H9 (cell line): ENCODE measurements around the gene ENTR1. TPM values are rescaled to one million over a fixed set of nuclear protein-coding genes. Genes with fewer than 3 reads are reported as not detected.

Experiments used
- DNase-seq: peaks from one replicate; pipeline ENCODE4 v3.0.0-alpha.2; 2017
- H2AFZ ChIP-seq: one replicate; pipeline ENCODE4 v1.6.1; 2013; ENCODE audit warnings: mild to moderate bottlenecking, low read length, control low read depth, moderate library complexity
- H2AK5ac ChIP-seq: 2 replicates; pipeline ENCODE4 v1.6.1; 2013; ENCODE audit warnings: low read length, control low read depth, mixed read lengths; ENCODE audit not compliant: insufficient read length
- H2BK120ac ChIP-seq: one replicate; pipeline ENCODE4 v1.6.1; 2013; ENCODE audit warnings: low read depth, mild to moderate bottlenecking, low read length, control low read depth, inconsistent platforms; ENCODE audit not compliant: poor library complexity, severe bottlenecking
- H2BK12ac ChIP-seq: 2 replicates; pipeline ENCODE4 v1.6.1; 2013; ENCODE audit warnings: low read length, control low read depth, mixed read lengths, low read depth; ENCODE audit not compliant: insufficient read length
- H2BK15ac ChIP-seq: 2 replicates; pipeline ENCODE4 v1.6.1; 2013; ENCODE audit warnings: low read depth, low read length, control low read depth
- H2BK20ac ChIP-seq: one replicate; pipeline ENCODE4 v1.6.1; 2013; ENCODE audit warnings: low read depth, mild to moderate bottlenecking, low read length, control low read depth, inconsistent platforms; ENCODE audit not compliant: poor library complexity, severe bottlenecking
- H2BK5ac ChIP-seq: 2 replicates; pipeline ENCODE4 v1.6.1; 2013; ENCODE audit warnings: low read length, control low read depth, mixed read lengths; ENCODE audit not compliant: insufficient read length
- H3K14ac ChIP-seq: 2 replicates; pipeline ENCODE4 v1.6.1; 2013; ENCODE audit warnings: low read length, control low read depth; ENCODE audit not compliant: insufficient read depth
- H3K18ac ChIP-seq: 2 replicates; pipeline ENCODE4 v1.6.1; 2013; ENCODE audit warnings: low read depth, mild to moderate bottlenecking, mixed read lengths, low read length, control low read depth; ENCODE audit not compliant: insufficient read length
- H3K23ac ChIP-seq: 2 replicates; pipeline ENCODE4 v1.6.1; 2013; ENCODE audit warnings: low read length, control low read depth, mixed read lengths, low read depth; ENCODE audit not compliant: insufficient read length
- H3K23me2 ChIP-seq: 2 replicates; pipeline ENCODE4 v1.6.1; 2013; ENCODE audit warnings: low read depth, mild to moderate bottlenecking, mixed read lengths, low read length, control low read depth; ENCODE audit not compliant: insufficient read length, poor library complexity, severe bottlenecking
- H3K27ac ChIP-seq: 2 replicates; pipeline ENCODE4 v1.5.1; 2013; ENCODE audit warnings: low read length, control low read depth, mixed read lengths, low read depth; ENCODE audit not compliant: insufficient read length
- H3K27me3 ChIP-seq: 2 replicates; pipeline ENCODE4 v1.6.1; 2013; ENCODE audit warnings: low read length, control low read depth, inconsistent platforms; ENCODE audit not compliant: insufficient read depth
- H3K4ac ChIP-seq: 2 replicates; pipeline ENCODE4 v1.6.1; 2013; ENCODE audit warnings: low read depth, mild to moderate bottlenecking, control low read depth, inconsistent platforms, low read length, moderate library complexity
- H3K4me1 ChIP-seq: 2 replicates; pipeline ENCODE4 v1.6.1; 2013; ENCODE audit warnings: low read length, control low read depth, inconsistent platforms; ENCODE audit not compliant: insufficient read depth
- H3K4me2 ChIP-seq: 2 replicates; pipeline ENCODE4 v1.6.1; 2013; ENCODE audit warnings: low read length, control low read depth, mixed read lengths; ENCODE audit not compliant: insufficient read length, insufficient read depth
- H3K56ac ChIP-seq: 2 replicates; pipeline ENCODE4 v1.6.1; 2013; ENCODE audit warnings: low read depth, mild to moderate bottlenecking, mixed read lengths, low read length, control low read depth; ENCODE audit not compliant: insufficient read length
- H3K79me1 ChIP-seq: 2 replicates; pipeline ENCODE4 v1.6.1; 2013; ENCODE audit warnings: low read depth, mild to moderate bottlenecking, moderate library complexity, low read length, control low read depth, inconsistent platforms; ENCODE audit not compliant: insufficient read depth, poor library complexity, severe bottlenecking
- H3K79me2 ChIP-seq: 2 replicates; pipeline ENCODE4 v1.6.1; 2013; ENCODE audit warnings: low read length, control low read depth, inconsistent platforms; ENCODE audit not compliant: insufficient read depth
- H3K9ac ChIP-seq: 2 replicates; pipeline ENCODE4 v1.6.1; 2013; ENCODE audit warnings: low read length, control low read depth, mixed read lengths; ENCODE audit not compliant: insufficient read length; ENCODE audit errors: extremely low read depth
- H3K9me3 ChIP-seq: one replicate; pipeline ENCODE4 v1.6.1; 2013; ENCODE audit warnings: low read depth, low read length, inconsistent platforms; ENCODE audit not compliant: control insufficient read depth
- H3T11ph ChIP-seq: one replicate; pipeline ENCODE4 v1.6.1; 2013; ENCODE audit warnings: mild to moderate bottlenecking, low read length, control low read depth, inconsistent platforms
- H4K20me1 ChIP-seq: one replicate; pipeline ENCODE4 v1.6.1; 2013; ENCODE audit not compliant: control insufficient read depth, insufficient read length, insufficient read depth
- H4K5ac ChIP-seq: 2 replicates; pipeline ENCODE4 v1.6.1; 2013; ENCODE audit warnings: low read depth, mild to moderate bottlenecking, mixed read lengths, low read length, control low read depth; ENCODE audit not compliant: insufficient read length
- H4K8ac ChIP-seq: replicated peaks from 2 replicates; pipeline ENCODE4 v1.6.1; 2013; ENCODE audit warnings: low read length, control low read depth, mixed read lengths, low read depth; ENCODE audit not compliant: insufficient read length
- H4K91ac ChIP-seq: 2 replicates; pipeline ENCODE4 v1.6.1; 2013; ENCODE audit warnings: low read depth, mild to moderate bottlenecking, moderate library complexity, mixed read lengths, low read length, control low read depth; ENCODE audit not compliant: insufficient read length
- H3K27ac Mint-ChIP-seq, 3 experiments: 2 replicates in 2 of 3; 3 replicates in 1 of 3; pipeline ENCODE4 v1.8.0; 2020 to 2021; ENCODE audit warnings: mixed read lengths in 3 of 3, mild to moderate bottlenecking in 1 of 3, moderate library complexity in 1 of 3
- H3K27me3 Mint-ChIP-seq: 2 replicates; pipeline ENCODE4 v1.8.0; 2021; ENCODE audit warnings: low read depth, mild to moderate bottlenecking, moderate library complexity, mixed read lengths
- H3K36me3 Mint-ChIP-seq, 3 experiments: 2 replicates in 2 of 3; 3 replicates in 1 of 3; pipeline ENCODE4 v1.8.0; 2020 to 2021; ENCODE audit warnings: low read depth in 3 of 3, mixed read lengths in 3 of 3; ENCODE audit not compliant: insufficient read depth in 1 of 3
- H3K4me1 Mint-ChIP-seq, 2 experiments: 2 replicates each; pipeline ENCODE4 v1.8.0; 2020; ENCODE audit warnings: mixed read lengths in 2 of 2
- H3K4me3 Mint-ChIP-seq, 2 experiments: 2 replicates in 1 of 2; 3 replicates in 1 of 2; pipeline ENCODE4 v1.8.0; 2020 to 2021; ENCODE audit warnings: mild to moderate bottlenecking in 2 of 2, mixed read lengths in 2 of 2, moderate library complexity in 1 of 2
- H3K9me3 Mint-ChIP-seq, 2 experiments: 2 replicates in 1 of 2; 3 replicates in 1 of 2; pipeline ENCODE4 v1.8.0; 2020; ENCODE audit warnings: mild to moderate bottlenecking in 2 of 2, mixed read lengths in 2 of 2, moderate library complexity in 1 of 2
- WGBS: extraction: QIAGEN DNeasy Blood & Tissue Kit; methylation state at CpG from one replicate; pipeline ENCODE4 v1.1.7; 2013; ENCODE audit warnings: missing lambda C conversion rate, low lambda C conversion rate, mixed read lengths; ENCODE audit not compliant: insufficient read length; ENCODE audit errors: extremely low coverage; 5-methylcytosine and 5-hydroxymethylcytosine counted together
- total RNA-seq: library from RNA; stranded (reverse); gene quantifications from 2 replicates; pipeline ENCODE4 v1.2.1, GENCODE V29; 2021
- TF ChIP-seq, protein P1 (sequence below): fragments of 200-600 bp; sonication (generic); conservative IDR thresholded peaks from 3 replicates; pipeline ENCODE4 v1.8.0; 2021; ENCODE audit warnings: antibody characterized with exemption, mild to moderate bottlenecking

Gene ENTR1
- total RNA-seq, 1 experiment from 2014 or later = 108 TPM

DNA sequence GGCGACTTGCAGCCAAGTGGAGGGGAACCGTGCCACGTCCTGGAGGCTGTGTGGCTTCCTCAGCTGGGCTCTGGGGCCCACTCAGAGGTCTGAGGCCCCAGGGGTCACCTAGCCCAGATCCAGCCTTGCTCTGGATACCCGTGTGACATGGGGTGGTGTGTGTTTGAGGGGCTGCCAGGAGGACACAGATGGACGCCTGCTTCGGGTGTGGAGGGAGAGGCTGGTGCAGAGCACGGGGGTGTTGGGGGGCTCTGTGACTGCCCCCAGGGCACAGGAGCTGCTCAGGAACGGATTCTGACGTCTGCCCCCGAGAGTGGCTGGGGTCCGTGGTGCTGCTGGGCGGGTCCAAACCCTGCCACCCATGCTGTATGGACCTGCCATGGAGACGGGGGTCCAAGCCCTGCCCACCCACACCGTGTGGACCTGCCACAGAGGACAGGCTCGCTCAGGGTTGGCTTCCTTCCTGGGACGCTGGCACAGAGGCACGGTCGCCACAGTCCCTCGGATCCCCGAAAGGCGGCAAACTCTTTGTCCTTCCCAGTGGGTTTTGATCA, 18.7 kb upstream of the ENTR1 start:
- Histone ChIP-seq H3K79me1 (no peaks in the 10 kb centered on the region), H2AFZ (no peak overlapping the region), H2BK15ac (no peak overlapping the region), H4K8ac (no peak overlapping the region), H2BK20ac (no peak overlapping the region), H3K4ac (no peak overlapping the region), H3K56ac (no peak overlapping the region), H3K9me3 (no peaks in the 10 kb centered on the region), H3K9ac (no peak overlapping the region), H3K79me2 (no peaks in the 10 kb centered on the region), H2AK5ac (no peak overlapping the region), H3K23me2 (no peaks in the 10 kb centered on the region), H3K14ac (no peak overlapping the region), H2BK120ac (no peak overlapping the region), H2BK12ac (no peak overlapping the region), H4K20me1 (no peaks in the 10 kb centered on the region), H3K27ac (no peak overlapping the region), H3T11ph (no peak overlapping the region), H4K5ac (no peak overlapping the region), H3K23ac (no peak overlapping the region), H3K18ac (no peak overlapping the region), H3K4me2 (no peak overlapping the region), H4K91ac (no peak overlapping the region), H2BK5ac (no peak overlapping the region), H3K27me3 (no peaks in the 10 kb centered on the region), H3K4me1 (no peaks in the 10 kb centered on the region)
- peaks cover 4 to 41% (median 32%) of the 10 kb centered on the region in 3 experiments; a peak in 6 of 7 replicates for H3K36me3 Mint-ChIP-seq
- no peak for DNase-seq
- H3K4me3 Mint-ChIP-seq = no peak overlapping the region
- H3K27ac Mint-ChIP-seq = no peak overlapping the region
- no CpG with 5 or more reads among the region's 21 CpGs for WGBS
- TF ChIP-seq, protein P1, sequence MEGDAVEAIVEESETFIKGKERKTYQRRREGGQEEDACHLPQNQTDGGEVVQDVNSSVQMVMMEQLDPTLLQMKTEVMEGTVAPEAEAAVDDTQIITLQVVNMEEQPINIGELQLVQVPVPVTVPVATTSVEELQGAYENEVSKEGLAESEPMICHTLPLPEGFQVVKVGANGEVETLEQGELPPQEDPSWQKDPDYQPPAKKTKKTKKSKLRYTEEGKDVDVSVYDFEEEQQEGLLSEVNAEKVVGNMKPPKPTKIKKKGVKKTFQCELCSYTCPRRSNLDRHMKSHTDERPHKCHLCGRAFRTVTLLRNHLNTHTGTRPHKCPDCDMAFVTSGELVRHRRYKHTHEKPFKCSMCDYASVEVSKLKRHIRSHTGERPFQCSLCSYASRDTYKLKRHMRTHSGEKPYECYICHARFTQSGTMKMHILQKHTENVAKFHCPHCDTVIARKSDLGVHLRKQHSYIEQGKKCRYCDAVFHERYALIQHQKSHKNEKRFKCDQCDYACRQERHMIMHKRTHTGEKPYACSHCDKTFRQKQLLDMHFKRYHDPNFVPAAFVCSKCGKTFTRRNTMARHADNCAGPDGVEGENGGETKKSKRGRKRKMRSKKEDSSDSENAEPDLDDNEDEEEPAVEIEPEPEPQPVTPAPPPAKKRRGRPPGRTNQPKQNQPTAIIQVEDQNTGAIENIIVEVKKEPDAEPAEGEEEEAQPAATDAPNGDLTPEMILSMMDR = no peak
- no peaks in the 10 kb centered on the region for H3K27me3 Mint-ChIP-seq
- no peaks in the 10 kb centered on the region for H3K9me3 Mint-ChIP-seq
- H3K4me1 Mint-ChIP-seq = 0 out of 4 replicates have a peak, but pooled peaks cover 0 to 2% of the 10 kb centered on the region in 2 experiments
